ENCODE data around the gene ACP1.
A peak's percentile ranks its signal among the peaks of the same experiment; 100 is the strongest.

ACP1 gene

DNA sequence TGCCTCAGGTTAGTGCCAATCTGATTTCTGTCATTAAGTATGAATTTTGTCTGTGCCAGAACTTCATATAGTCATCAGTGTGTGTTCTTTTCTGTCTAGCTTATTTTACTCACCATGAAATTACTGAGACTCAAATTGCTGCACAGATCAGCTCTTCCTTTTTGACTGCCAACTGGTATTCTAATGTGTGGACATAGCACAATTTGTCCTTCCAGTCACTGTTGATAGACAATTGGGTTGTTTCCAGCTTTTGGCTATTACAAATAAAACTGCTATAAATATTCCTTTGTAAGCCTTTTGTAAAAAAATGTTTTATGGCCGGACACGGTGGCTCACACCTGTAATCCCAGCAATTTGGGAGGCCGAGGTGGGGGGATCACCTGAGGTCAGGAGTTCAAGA lies 8.7 kb upstream of the ACP1 start:
- DNase-seq, result no peak

DNA sequence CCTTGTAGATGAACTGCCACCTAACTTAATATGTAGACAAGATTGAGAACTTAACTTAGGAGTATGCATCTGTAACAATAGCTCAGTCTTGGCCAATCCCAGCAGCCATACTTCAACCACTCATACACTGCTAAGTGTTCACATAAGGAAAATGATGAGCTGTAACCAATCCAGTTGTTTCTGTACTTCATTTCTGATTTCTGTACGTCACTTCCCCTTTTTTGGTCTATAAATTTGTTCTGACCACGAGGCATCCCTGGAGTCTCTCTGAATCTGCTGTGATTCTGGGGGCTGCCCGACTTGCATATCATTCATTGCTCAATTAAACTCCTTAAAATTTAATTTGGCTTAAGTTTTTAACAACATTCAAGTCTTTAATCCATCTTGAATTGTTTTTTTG lies 7.3 kb upstream of the ACP1 start:
- no peak for DNase-seq

GRCh38 chr2:257842-258241 lies 6.9 kb upstream of the ACP1 start:
- no peak for DNase-seq

GRCh38 chr2:258933-259332 lies 5.8 kb upstream of the ACP1 start:
- DNase-seq, result no peak

- DNase-seq, result no peak
Measured at GRCh38 chr2:259789-260331, 4.9 kb upstream of the ACP1 start.

- no peak for DNase-seq
Measured at GRCh38 chr2:260507-261161, 4.1 kb upstream of the ACP1 start.

- no peak for DNase-seq
Measured at GRCh38 chr2:262117-262516, 2.6 kb upstream of the ACP1 start.

GRCh38 chr2:263022-263738 lies 1.6 kb upstream of the ACP1 start:
- DNase-seq, result no peak

DNA sequence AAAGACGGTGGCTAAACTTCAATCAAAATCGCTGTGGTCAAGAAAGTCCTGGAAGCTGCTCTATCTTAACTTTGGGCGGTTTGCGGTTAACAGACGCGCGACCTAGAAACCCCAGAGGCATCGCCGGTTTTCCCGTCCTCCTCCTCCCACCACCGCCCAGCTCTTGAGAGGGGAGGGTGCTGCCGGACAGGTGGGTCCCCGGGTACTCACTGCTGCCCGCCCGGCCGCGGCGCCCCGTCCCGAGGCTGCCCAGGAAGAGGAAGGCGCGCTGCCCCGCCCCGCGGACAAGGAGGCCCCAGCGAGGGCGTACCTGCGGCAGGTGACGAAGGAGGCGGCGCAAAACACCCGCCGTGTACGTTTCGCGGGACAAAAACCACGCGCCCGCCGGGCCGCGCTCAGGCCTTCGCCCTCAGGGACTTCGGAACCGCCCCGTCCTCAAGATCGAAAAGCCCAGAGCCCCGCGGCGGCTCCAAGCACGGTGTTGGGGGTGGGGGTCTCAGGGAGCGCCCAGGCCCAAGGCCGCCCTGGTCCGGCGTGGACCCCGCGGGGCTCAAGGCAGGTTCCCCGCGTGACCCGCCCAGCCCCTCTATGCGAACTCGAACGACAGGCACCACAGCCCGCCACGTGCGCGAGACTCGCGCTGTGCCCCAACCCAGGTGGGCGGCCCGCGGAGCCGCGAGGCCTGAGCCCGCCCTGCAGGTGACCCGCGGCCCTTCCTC lies 814 bp upstream of the ACP1 start, which contains the start of gene SH3YL1:
SH3YL1 (minus strand) TSS at position 259 of the 719 bp plus-strand sequence; CDS start at position 211, 48 bp downstream.
- DNase-seq, result peak; percentile 38

GRCh38 chr2:268323-268722 lies 3.6 kb downstream of the ACP1 start:
- DNase-seq, result peak; percentile 69

DNA sequence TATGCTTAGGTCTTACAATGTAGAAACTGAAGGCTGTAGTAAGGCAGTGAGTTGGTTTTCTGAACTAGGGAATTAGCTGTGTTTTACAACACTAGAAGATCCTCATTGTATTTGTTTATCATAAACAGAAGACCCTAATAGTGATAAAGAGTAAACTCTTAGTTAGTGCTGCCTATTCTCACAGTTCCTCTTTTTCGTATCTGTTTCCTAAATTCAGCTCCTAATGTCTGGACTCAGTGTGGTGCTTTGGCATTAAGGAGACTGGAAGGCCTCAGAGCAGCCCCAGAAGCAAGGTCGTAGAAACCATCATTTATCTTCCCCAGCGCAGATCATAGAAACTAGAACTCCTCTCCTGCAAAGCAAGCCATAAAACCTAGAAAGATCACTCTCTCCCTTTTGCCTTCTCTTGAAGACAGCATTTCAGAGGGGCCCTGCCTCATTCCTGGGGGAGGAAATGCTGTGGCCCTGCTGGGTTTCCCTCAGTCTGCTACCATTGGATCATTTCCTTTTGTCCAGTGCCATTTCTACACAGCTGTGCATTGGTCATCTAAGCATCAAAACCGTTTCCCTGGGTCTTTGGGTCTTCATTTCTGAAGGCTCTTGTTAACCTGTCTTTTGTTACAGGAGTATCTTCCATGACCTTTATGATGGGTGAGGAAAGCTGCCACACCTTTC lies 4.7 kb downstream of the ACP1 start:
- no peak for DNase-seq

DNA sequence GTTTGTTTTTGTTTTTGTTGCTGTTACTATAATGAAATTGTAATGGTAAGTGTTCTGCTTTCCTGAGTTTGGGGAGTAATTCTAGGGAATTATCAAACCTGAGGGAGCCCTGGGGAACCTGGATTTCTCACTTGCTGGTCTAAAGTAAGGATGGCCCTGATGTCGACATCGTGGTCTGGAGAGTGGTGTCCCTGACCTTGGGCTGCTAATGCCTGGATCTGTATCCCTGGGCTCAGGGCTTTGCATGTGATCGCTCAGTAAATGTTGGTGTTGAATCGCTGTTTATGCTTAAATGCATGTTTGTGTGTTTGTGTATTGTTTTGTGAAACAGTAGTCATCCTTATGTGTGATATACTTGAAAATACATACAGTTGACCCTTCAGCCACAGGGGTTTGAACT lies 6.1 kb downstream of the ACP1 start:
- DNase-seq, result no peak

DNA sequence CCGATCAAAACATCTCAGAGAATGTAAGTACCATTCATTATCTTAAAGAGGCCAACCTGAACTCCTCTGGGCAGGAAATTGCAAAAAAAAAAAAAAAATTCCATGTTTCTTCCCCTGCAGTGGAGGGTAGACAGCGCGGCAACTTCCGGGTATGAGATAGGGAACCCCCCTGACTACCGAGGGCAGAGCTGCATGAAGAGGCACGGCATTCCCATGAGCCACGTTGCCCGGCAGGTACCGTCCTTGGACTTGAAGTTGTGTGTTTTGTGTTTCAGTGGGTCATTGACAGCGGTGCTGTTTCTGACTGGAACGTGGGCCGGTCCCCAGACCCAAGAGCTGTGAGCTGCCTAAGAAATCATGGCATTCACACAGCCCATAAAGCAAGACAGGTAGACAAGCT lies 7.2 kb downstream of the ACP1 start:
- no peak for DNase-seq

- no peak for DNase-seq
Measured at GRCh38 chr2:273333-273732, 8.6 kb downstream of the ACP1 start.

GRCh38 chr2:274503-274902 lies 9.8 kb downstream of the ACP1 start:
- peak; percentile 22 for DNase-seq

DNA sequence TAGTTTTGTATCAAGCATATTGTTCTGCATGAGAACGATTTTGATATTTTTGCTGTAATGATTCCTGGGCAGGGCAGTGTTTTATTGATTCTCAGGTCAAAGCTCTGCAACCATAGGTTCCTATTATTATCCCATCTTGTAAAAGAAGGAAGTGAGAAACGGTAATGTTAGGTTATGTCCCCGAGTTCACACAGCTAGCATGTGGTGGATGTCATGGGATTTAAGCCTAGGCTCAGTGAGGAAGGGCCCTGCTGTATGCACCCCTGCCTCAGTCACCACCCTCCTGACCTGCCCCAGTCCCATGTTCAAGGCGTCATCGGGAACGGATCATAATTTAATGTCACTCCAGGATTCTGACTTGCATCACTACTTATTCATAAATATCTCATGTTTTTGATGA lies 10.7 kb downstream of the ACP1 start:
- no peak for DNase-seq

DNA sequence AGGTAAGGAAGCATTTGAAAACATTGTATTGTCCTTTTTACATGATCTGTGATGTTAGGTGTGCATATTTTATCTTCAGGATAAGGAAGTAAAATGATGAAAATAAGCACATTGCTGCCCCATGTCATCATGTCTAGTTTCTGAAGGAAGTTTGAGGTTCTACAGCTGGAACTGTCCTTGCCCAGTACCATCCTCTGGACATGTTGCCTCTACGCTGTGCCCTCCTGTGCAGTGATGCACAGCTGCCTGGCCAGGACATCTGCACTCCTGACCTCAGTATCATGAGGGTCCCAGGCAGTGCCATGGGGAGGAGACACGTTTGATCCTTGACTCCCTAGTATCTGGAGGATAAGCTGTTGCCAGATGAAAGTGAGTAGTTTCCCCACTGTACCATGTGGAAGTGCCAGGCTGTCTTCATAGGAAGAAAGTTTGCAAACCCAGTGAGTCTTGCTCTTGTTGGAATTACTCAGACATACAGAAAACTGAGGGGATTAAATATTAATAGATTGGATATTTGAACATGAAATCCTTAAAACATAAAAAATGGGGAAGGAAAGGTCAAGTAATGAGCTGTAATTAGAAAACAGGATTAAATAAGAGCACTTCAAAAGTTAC lies 13.7 kb downstream of the ACP1 start:
- DNase-seq, result no peak

GRCh38 chr2:278927-279320 lies 14.2 kb downstream of the ACP1 start:
- no peak for DNase-seq

GRCh38 chr2:279366-279765 lies 14.6 kb downstream of the ACP1 start:
- DNase-seq, result no peak

DNA sequence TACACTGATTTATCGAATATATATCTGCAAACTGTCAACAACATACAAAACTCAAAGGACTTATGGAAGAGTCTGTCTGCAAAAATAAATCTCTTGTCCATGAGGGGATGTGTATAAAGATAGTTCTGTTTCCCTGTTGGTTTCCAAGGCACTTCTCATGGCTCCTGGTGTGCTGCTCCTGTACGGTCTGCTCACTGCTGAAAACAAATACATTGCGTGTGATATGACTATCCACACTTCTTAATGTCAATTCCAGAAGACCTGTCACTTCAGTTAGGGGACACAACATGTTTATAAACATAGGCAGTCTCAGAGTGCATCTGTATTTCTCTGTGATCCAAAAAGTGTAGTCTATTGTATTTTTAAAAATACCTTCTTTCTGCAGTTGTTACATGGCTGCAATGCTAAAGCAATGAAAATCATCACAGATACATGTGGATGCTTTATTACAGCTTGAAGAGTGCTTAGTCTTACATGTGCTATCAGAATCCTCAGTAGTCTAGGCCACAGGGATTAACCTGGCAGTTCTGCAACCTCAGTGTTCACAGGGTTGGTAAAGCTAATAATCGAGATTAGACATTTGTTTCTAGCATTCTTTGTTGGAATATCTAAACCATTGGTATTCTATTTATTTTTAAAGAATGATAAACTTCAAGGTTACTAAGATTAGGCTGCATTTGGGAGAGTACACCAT lies 15.4 kb downstream of the ACP1 start:
- DNase-seq, result no peak

DNA sequence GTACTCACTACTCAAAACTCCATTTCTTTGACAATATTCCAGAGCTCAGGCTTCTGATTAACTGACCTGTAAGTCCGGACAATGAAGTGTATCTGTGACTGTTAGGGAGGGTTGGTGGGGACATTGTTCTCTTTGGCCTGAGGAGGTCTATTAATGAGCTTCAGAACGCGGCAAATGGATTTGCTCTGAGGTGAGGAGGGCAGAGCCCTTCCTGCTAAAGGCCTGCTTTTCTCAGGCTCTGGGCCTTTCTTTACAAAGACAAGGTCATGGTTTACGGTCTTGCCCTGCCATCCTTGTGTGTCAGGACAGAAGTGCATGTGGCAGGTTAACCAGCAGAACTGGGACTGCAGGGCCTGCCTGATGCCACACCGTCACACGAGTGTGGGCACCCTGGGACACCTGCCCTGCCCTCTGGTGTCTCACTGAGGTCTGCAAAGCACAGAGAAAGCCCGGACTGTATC lies 15.9 kb downstream of the ACP1 start:
- DNase-seq, result no peak

DNA sequence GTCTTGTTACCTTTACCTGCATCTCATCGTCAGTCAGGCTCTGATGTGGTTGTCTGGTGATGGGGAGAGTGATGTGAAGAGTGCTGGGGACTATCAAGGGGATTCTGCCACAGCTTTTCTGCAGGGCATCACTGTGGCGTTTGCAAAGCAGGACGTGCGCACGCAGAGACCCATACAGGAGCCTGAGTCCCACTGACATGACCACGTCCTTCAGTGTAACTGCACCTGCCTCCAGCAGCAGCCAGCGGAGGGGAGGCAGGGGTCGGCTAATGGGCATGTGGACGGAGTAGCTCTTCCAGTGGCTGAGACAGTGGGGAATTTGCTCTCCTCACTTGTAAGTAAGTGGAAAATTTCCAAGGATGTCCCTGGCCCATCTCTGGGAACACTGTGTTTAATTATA lies 16.6 kb downstream of the ACP1 start:
- DNase-seq, result no peak
